Activated CD8-positive, alpha-beta T cell treated with anti-CD3 and anti-CD28 coated beads for 36 hours (primary cell): ENCODE results near the gene ACOX1. TPM values are rescaled to one million over a fixed set of nuclear protein-coding genes. Genes with fewer than 3 reads are reported as not detected.

ENCODE experiments used
- ATAC-seq: fragments of 200-7000 bp; cut with Tn5 transposase; one replicate; pipeline ENCODE4 v1.10.0; 2021; ENCODE audit warnings: mild to moderate bottlenecking, moderate library complexity
- CTCF ChIA-PET: fragments of 350-600 bp; sonication (Branson Sonifier 250); formaldehyde crosslinking; loops from one replicate; lab custom pipeline; 2021; ENCODE audit warnings: antibody characterized with exemption; lab: Charles Lee
- POLR2A ChIA-PET: fragments of 350-600 bp; sonication (Branson Sonifier 250); formaldehyde crosslinking; loops from one replicate; lab custom pipeline; 2021; ENCODE audit warnings: antibody characterized with exemption; lab: Charles Lee
- DNase-seq: peaks from one replicate; pipeline ENCODE4 v3.0.0-alpha.2; 2020
- H3K27ac Mint-ChIP-seq: one replicate; pipeline ENCODE4 v1.8.0; 2021; ENCODE audit warnings: mild to moderate bottlenecking, mixed read lengths
- H3K27me3 Mint-ChIP-seq: one replicate; pipeline ENCODE4 v1.8.0; 2021; ENCODE audit warnings: mixed read lengths
- H3K36me3 Mint-ChIP-seq: one replicate; pipeline ENCODE4 v1.8.0; 2021; ENCODE audit warnings: low read depth, mixed read lengths
- H3K4me1 Mint-ChIP-seq: one replicate; pipeline ENCODE4 v1.8.0; 2021; ENCODE audit warnings: low read depth, mixed read lengths
- H3K4me3 Mint-ChIP-seq: one replicate; pipeline ENCODE4 v1.8.0; 2021; ENCODE audit warnings: mild to moderate bottlenecking, moderate library complexity, mixed read lengths
- H3K9me3 Mint-ChIP-seq: one replicate; pipeline ENCODE4 v1.8.0; 2021; ENCODE audit warnings: mixed read lengths
- CTCF ChIP-seq: fragments of 200-600 bp; IDR thresholded peaks from one replicate; pipeline ENCODE4 v1.8.0; 2022; ENCODE audit warnings: antibody characterized with exemption, mild to moderate bottlenecking
- intact Hi-C: fragments of 100-400 bp; cut with micrococcal nuclease; formaldehyde crosslinking; loops from one replicate; pipeline ENCODE4 v1.10.0; 2022
- total RNA-seq, 2 experiments: library from RNA; stranded (reverse); gene quantifications; one replicate each; pipeline ENCODE4 v1.2.3, GENCODE V29; 2021

The ACOX1 gene
- total RNA-seq, 2 experiments from 2014 or later: 23.0 to 24.1 TPM

GRCh38 chr17:76009969-76010661, 31.1 kb upstream of the ACOX1 start:
- POLR2A ChIA-PET: interaction anchor here (1.0 to 1.3 kb wide), 3 partner anchors 8 to 106 kb away, joined by 3 read pairs; no protein-coding TSS in a partner anchor
- no peaks in the 10 kb centered on the region for H3K36me3 Mint-ChIP-seq
- H3K9me3 Mint-ChIP-seq: no peaks in the 10 kb centered on the region
- ATAC-seq (no peak), DNase-seq (no peak)
- peaks cover 8% of the 10 kb centered on the region for H3K4me1 Mint-ChIP-seq
- intact Hi-C loops: no loop called here
- no peak overlapping the region for H3K4me3 Mint-ChIP-seq
- no peaks in the 10 kb centered on the region for H3K27me3 Mint-ChIP-seq
- no peak for TF ChIP-seq CTCF
- no peak overlapping the region for H3K27ac Mint-ChIP-seq
- CTCF ChIA-PET: interaction anchor here (0.6 to 15.1 kb wide), 9 partner anchors 8 to 388 kb away, joined by 3 to 165 read pairs (median 5); partner anchors contain the start of genes CDK3 and MRPL38

- H3K27ac Mint-ChIP-seq: no peak overlapping the region
- H3K36me3 Mint-ChIP-seq: no peaks in the 10 kb centered on the region
- ATAC-seq: no peak
- no peak overlapping the region for H3K4me3 Mint-ChIP-seq
- no peaks in the 10 kb centered on the region for H3K27me3 Mint-ChIP-seq
- CTCF ChIA-PET: interaction anchor here (1.5 to 15.1 kb wide), 6 partner anchors 7 to 388 kb away, joined by 3 to 165 read pairs (median 6); partner anchors contain the start of genes CDK3 and MRPL38
- intact Hi-C loops: no loop called here
- POLR2A ChIA-PET: interaction anchor here (1.0 to 1.3 kb wide), 2 partner anchors 8 to 105 kb away, joined by 3 read pairs; no protein-coding TSS in a partner anchor
- no peak for DNase-seq
- no peak for TF ChIP-seq CTCF
- peaks cover 6% of the 10 kb centered on the region for H3K4me1 Mint-ChIP-seq
- H3K9me3 Mint-ChIP-seq: no peaks in the 10 kb centered on the region
These were observed 30.5 kb upstream of the ACOX1 start for GRCh38 chr17:76009447-76009846.

GRCh38 chr17:76008630-76009425, 29.9 kb upstream of the ACOX1 start:
- TF ChIP-seq CTCF: no peak
- H3K4me3 Mint-ChIP-seq: no peak overlapping the region
- peaks cover under 1% of the 10 kb centered on the region for H3K4me1 Mint-ChIP-seq
- ChIA-PET CTCF (interaction anchor here (1.5 to 15.1 kb wide), 6 partner anchors 7 to 389 kb away, joined by 3 to 165 read pairs (median 4); partner anchors contain the start of genes CDK3 and MRPL38), POLR2A (interaction anchor here (1.0 to 1.3 kb wide), 3 partner anchors 9 to 105 kb away, joined by 3 read pairs; no protein-coding TSS in a partner anchor)
- DNase-seq (no peak), ATAC-seq (no peak)
- no peak overlapping the region for H3K27ac Mint-ChIP-seq
- no peaks in the 10 kb centered on the region for H3K36me3 Mint-ChIP-seq
- intact Hi-C loops: no loop called here
- H3K27me3 Mint-ChIP-seq: no peaks in the 10 kb centered on the region
- H3K9me3 Mint-ChIP-seq: no peaks in the 10 kb centered on the region

- Mint-ChIP-seq H3K36me3 (no peaks in the 10 kb centered on the region), H3K27ac (no peak overlapping the region), H3K9me3 (no peaks in the 10 kb centered on the region), H3K4me3 (no peak overlapping the region), H3K4me1 (no peaks in the 10 kb centered on the region), H3K27me3 (no peaks in the 10 kb centered on the region)
- ATAC-seq: no peak
- intact Hi-C loops: no loop called here
- ChIA-PET POLR2A (interaction anchor here (1.0 kb wide), 1 partner anchor 22 kb away, joined by 3 read pairs; no protein-coding TSS in a partner anchor), CTCF (interaction anchor here (0.7 to 15.1 kb wide), 5 partner anchors 6 to 291 kb away, joined by 3 to 165 read pairs (median 4); partner anchors contain the start of genes CDK3 and MRPL38)
- no peak for DNase-seq
- TF ChIP-seq CTCF: no peak
These were observed 29.2 kb upstream of the ACOX1 start for GRCh38 chr17:76008208-76008607.
